ENCODE results near the gene C16orf89.

The C16orf89 gene

DNA sequence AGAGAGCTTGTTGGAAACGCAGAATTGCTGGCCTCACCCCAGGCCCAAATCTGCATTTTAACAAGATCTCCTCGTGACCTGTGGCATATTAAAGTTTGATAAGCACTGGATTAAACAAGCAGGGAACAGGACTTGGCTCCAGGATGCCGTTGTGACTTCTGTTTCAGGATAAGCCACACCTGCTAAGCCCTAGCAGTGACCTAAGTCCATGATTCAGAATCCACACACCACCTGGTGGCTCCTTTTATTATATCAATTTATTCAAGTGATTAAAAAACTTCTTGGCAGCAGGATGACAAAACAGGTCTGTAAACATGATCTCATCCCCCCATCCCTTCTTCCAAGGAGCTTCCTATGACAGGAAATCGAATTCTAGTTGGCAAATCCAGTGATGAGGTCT, 41.1 kb downstream of the C16orf89 start:
- H3K4me1 ChIP-seq (ENCODE audit: control insufficient read depth, insufficient read depth, low read length) = no peaks in the 10 kb centered on the region
- POLR2A ChIA-PET = no interaction called here
- TF ChIP-seq ZNF777 (tag by site-specific recombination; IDR thresholded peaks at IDR 0.05; ENCODE audit: borderline replicate concordance) = no peak
- TF ChIP-seq ZNF654 (tag by site-specific recombination; IDR thresholded peaks at IDR 0.05; ENCODE audit: low read depth) = 0 out of 2 replicates have a peak, but pooled peaks have one; percentile 4
- no peaks in the 10 kb centered on the region for H3K36me3 ChIP-seq (ENCODE audit: control insufficient read depth in 2 of 2, insufficient read depth in 1 of 2, low read length in 2 of 2)
- H3K9me3 ChIP-seq (ENCODE audit: control insufficient read depth, insufficient read depth, low read depth, low read length) = no peaks in the 10 kb centered on the region
- no peak overlapping the region for H3K27ac ChIP-seq (ENCODE audit: extremely low read depth, low read depth, low read length)
- CTCF ChIA-PET = interaction anchor here (0.6 to 1.2 kb wide), 7 partner anchors 7 to 1410 kb away, joined by 3 to 4 read pairs (median 3); partner anchors contain the start of gene MGRN1
- no peak overlapping the region for H3K4me3 ChIP-seq (ENCODE audit: low read depth, low read length)

DNA sequence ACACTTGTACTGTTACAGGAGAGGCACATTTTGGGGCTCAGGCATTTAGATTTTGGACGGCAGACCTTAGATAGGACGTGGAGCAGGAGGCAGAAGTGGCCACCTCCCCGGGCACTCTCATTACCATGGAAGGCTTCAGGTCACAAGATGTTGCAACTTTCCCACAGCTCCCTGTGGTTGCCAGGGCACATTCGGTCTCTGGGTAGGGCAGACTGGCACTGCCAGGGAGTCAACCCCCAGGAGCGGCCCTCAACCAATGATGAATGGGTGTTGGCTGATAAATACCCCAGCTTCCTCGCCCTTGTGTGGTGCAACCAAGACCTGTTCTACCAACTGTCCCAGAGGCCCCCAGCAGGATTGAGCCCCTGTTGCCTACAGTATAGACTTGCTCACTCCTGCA, 43.2 kb downstream of the C16orf89 start:
- Histone ChIP-seq H3K9me3 (ENCODE audit: control insufficient read depth, insufficient read depth, low read depth, low read length) (no peaks in the 10 kb centered on the region), H3K4me1 (ENCODE audit: control insufficient read depth, insufficient read depth, low read length) (no peaks in the 10 kb centered on the region), H3K27ac (ENCODE audit: extremely low read depth, low read depth, low read length) (no peak overlapping the region), H3K4me3 (ENCODE audit: low read depth, low read length) (no peak overlapping the region), H3K36me3 (ENCODE audit: control insufficient read depth in 2 of 2, insufficient read depth in 1 of 2, low read length in 2 of 2) (no peaks in the 10 kb centered on the region)
- CTCF ChIA-PET = no interaction called here
- POLR2A ChIA-PET = no interaction called here
- no peak for TF ChIP-seq ZNF2 (tag by site-specific recombination; IDR thresholded peaks at IDR 0.05)
- no peak for TF ChIP-seq ZNF248 (tag by site-specific recombination; IDR thresholded peaks at IDR 0.05)
- no peak for TF ChIP-seq HOXA7 (CRISPR knock-in tag; IDR thresholded peaks at IDR 0.05; ENCODE audit: borderline replicate concordance)
- TF ChIP-seq ZNF785 (tag by site-specific recombination; IDR thresholded peaks at IDR 0.05) = no peak
- TF ChIP-seq, protein P1, sequence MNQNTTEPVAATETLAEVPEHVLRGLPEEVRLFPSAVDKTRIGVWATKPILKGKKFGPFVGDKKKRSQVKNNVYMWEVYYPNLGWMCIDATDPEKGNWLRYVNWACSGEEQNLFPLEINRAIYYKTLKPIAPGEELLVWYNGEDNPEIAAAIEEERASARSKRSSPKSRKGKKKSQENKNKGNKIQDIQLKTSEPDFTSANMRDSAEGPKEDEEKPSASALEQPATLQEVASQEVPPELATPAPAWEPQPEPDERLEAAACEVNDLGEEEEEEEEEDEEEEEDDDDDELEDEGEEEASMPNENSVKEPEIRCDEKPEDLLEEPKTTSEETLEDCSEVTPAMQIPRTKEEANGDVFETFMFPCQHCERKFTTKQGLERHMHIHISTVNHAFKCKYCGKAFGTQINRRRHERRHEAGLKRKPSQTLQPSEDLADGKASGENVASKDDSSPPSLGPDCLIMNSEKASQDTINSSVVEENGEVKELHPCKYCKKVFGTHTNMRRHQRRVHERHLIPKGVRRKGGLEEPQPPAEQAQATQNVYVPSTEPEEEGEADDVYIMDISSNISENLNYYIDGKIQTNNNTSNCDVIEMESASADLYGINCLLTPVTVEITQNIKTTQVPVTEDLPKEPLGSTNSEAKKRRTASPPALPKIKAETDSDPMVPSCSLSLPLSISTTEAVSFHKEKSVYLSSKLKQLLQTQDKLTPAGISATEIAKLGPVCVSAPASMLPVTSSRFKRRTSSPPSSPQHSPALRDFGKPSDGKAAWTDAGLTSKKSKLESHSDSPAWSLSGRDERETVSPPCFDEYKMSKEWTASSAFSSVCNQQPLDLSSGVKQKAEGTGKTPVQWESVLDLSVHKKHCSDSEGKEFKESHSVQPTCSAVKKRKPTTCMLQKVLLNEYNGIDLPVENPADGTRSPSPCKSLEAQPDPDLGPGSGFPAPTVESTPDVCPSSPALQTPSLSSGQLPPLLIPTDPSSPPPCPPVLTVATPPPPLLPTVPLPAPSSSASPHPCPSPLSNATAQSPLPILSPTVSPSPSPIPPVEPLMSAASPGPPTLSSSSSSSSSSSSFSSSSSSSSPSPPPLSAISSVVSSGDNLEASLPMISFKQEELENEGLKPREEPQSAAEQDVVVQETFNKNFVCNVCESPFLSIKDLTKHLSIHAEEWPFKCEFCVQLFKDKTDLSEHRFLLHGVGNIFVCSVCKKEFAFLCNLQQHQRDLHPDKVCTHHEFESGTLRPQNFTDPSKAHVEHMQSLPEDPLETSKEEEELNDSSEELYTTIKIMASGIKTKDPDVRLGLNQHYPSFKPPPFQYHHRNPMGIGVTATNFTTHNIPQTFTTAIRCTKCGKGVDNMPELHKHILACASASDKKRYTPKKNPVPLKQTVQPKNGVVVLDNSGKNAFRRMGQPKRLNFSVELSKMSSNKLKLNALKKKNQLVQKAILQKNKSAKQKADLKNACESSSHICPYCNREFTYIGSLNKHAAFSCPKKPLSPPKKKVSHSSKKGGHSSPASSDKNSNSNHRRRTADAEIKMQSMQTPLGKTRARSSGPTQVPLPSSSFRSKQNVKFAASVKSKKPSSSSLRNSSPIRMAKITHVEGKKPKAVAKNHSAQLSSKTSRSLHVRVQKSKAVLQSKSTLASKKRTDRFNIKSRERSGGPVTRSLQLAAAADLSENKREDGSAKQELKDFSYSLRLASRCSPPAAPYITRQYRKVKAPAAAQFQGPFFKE (tag by site-specific recombination; IDR thresholded peaks at IDR 0.05; ENCODE audit: borderline replicate concordance) = no peak
- TF ChIP-seq ZNF292 (tag by site-specific recombination; IDR thresholded peaks at IDR 0.05; ENCODE audit: borderline replicate concordance, low read depth) = no peak
- no peak for TF ChIP-seq ZNF341 (tag by site-specific recombination; IDR thresholded peaks at IDR 0.05; ENCODE audit: low read depth)
- TF ChIP-seq, protein P2, sequence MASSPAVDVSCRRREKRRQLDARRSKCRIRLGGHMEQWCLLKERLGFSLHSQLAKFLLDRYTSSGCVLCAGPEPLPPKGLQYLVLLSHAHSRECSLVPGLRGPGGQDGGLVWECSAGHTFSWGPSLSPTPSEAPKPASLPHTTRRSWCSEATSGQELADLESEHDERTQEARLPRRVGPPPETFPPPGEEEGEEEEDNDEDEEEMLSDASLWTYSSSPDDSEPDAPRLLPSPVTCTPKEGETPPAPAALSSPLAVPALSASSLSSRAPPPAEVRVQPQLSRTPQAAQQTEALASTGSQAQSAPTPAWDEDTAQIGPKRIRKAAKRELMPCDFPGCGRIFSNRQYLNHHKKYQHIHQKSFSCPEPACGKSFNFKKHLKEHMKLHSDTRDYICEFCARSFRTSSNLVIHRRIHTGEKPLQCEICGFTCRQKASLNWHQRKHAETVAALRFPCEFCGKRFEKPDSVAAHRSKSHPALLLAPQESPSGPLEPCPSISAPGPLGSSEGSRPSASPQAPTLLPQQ (tag by site-specific recombination; IDR thresholded peaks at IDR 0.05) = no peak
- no peak for TF ChIP-seq ZNF423 (tag by site-specific recombination; IDR thresholded peaks at IDR 0.05)
- no peak for TF ChIP-seq TCF7L2 (IDR thresholded peaks at IDR 0.05; ENCODE audit: borderline replicate concordance, low read depth, low read length)
- no peak for TF ChIP-seq ZNF768 (tag by site-specific recombination; IDR thresholded peaks at IDR 0.05)
- TF ChIP-seq, protein P3, sequence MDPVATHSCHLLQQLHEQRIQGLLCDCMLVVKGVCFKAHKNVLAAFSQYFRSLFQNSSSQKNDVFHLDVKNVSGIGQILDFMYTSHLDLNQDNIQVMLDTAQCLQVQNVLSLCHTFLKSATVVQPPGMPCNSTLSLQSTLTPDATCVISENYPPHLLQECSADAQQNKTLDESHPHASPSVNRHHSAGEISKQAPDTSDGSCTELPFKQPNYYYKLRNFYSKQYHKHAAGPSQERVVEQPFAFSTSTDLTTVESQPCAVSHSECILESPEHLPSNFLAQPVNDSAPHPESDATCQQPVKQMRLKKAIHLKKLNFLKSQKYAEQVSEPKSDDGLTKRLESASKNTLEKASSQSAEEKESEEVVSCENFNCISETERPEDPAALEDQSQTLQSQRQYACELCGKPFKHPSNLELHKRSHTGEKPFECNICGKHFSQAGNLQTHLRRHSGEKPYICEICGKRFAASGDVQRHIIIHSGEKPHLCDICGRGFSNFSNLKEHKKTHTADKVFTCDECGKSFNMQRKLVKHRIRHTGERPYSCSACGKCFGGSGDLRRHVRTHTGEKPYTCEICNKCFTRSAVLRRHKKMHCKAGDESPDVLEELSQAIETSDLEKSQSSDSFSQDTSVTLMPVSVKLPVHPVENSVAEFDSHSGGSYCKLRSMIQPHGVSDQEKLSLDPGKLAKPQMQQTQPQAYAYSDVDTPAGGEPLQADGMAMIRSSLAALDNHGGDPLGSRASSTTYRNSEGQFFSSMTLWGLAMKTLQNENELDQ (tag by site-specific recombination; IDR thresholded peaks at IDR 0.05; ENCODE audit: low read depth) = no peak
- TF ChIP-seq ZNF16 (tag by site-specific recombination; IDR thresholded peaks at IDR 0.05; ENCODE audit: low read depth) = no peak
- TF ChIP-seq, protein P4, sequence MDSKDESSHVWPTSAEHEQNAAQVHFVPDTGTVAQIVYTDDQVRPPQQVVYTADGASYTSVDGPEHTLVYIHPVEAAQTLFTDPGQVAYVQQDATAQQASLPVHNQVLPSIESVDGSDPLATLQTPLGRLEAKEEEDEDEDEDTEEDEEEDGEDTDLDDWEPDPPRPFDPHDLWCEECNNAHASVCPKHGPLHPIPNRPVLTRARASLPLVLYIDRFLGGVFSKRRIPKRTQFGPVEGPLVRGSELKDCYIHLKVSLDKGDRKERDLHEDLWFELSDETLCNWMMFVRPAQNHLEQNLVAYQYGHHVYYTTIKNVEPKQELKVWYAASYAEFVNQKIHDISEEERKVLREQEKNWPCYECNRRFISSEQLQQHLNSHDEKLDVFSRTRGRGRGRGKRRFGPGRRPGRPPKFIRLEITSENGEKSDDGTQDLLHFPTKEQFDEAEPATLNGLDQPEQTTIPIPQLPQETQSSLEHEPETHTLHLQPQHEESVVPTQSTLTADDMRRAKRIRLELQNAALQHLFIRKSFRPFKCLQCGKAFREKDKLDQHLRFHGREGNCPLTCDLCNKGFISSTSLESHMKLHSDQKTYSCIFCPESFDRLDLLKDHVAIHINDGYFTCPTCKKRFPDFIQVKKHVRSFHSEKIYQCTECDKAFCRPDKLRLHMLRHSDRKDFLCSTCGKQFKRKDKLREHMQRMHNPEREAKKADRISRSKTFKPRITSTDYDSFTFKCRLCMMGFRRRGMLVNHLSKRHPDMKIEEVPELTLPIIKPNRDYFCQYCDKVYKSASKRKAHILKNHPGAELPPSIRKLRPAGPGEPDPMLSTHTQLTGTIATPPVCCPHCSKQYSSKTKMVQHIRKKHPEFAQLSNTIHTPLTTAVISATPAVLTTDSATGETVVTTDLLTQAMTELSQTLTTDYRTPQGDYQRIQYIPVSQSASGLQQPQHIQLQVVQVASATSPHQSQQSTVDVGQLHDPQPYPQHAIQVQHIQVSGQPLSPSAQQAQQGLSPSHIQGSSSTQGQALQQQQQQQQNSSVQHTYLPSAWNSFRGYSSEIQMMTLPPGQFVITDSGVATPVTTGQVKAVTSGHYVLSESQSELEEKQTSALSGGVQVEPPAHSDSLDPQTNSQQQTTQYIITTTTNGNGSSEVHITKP (tag by site-specific recombination; IDR thresholded peaks at IDR 0.05) = no peak
- no peak for TF ChIP-seq KLF8 (tag by site-specific recombination; IDR thresholded peaks at IDR 0.05)

All from HEK293 (cell line).